Type B pancreatic cell (in vitro differentiated cells): Measurements from ENCODE around the gene DGCR6L. TPM values are rescaled to one million over a fixed set of nuclear protein-coding genes. Genes with fewer than 3 reads are reported as not detected.
"Not testable (repeated sequence)": the region's sequence is repeated elsewhere in the genome, so short reads cannot be mapped to it uniquely, and the experiment has no call there.

ENCODE experiments used
- DNase-seq: peaks from one replicate; pipeline ENCODE4 v3.0.0; 2021; ENCODE audit warnings: mixed read lengths; ENCODE audit not compliant: unreplicated experiment; ENCODE audit errors: extremely low spot score
- H3K27ac Mint-ChIP-seq: 2 replicates; pipeline ENCODE4 v1.8.0; 2021; ENCODE audit warnings: mild to moderate bottlenecking, mixed read lengths
- H3K27me3 Mint-ChIP-seq: 2 replicates; pipeline ENCODE4 v1.8.0; 2021; ENCODE audit warnings: mixed read lengths
- H3K36me3 Mint-ChIP-seq: 2 replicates; pipeline ENCODE4 v1.8.0; 2021; ENCODE audit warnings: mixed read lengths
- H3K4me1 Mint-ChIP-seq: one replicate; pipeline ENCODE4 v1.8.0; 2021; ENCODE audit warnings: mixed read lengths; ENCODE audit not compliant: unreplicated experiment
- H3K4me3 Mint-ChIP-seq: 2 replicates; pipeline ENCODE4 v1.8.0; 2021; ENCODE audit warnings: mild to moderate bottlenecking, mixed read lengths
- H3K9me3 Mint-ChIP-seq: 2 replicates; pipeline ENCODE4 v1.8.0; 2021; ENCODE audit warnings: mixed read lengths
- CTCF ChIP-seq: fragments of 200-600 bp; sonication (generic); conservative IDR thresholded peaks from 2 replicates; pipeline ENCODE4 v1.5.0; 2021; ENCODE audit warnings: antibody characterized with exemption, mild to moderate bottlenecking
- total RNA-seq: library from RNA; stranded (reverse); gene quantifications from 2 replicates; pipeline ENCODE4 v1.2.1, GENCODE V29; 2021; ENCODE audit warnings: low replicate concordance

The DGCR6L gene
- total RNA-seq, 1 donor from 2014 or later, result 46.6 TPM

DNA sequence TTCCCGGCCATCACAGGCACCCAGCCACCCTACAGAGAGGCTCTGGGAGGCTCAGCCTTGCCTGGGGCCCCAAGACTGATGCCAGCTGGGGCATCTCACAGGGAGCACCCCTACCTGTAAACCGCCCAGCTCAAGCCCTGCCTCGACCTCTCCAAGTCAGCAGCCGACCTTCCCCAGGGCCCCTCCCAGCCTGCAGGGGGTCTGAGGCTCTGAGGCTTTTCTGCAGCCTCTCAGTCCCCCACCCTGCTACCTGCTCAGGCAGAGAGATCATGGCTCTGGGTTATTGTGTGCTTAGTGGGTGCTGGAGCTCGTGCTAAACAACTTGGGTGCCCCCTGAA is 28.6 kb downstream of the DGCR6L start:
- no peak for TF ChIP-seq CTCF
- H3K9me3 Mint-ChIP-seq, result no peaks in the 10 kb centered on the region
- H3K27ac Mint-ChIP-seq, result no peak overlapping the region

DNA sequence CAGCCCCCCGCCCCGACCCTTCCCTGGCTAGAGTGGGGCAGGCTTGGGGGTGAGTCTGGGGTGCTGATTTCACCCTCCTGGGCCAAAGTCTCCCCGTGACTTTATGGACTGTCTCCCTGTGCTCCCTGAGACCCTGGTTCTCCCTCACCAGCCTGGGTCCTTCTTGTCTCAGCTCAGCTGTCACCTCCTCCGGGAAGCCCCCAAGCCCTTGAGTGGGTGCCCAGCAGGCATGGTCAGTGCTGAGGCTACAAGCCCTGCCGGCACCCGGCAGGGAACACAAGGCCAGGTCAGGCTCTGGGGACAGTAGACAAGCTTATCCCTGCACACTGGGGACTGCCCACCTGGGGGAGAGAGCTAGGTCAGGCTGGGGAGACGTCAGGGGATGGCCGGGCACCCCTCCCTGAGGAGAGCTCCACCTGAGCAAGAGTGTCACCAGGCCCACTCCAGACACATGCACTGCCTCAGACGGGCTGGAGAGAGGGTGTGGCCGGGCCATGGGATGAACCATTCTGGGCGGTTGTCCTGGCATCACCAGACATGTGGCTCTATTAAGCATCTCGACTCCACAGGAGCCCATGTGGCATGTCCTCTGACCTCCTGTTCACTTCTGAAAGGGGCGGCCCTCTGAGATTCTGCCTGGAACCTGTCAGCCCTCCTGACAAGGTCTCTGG is 29.1 kb downstream of the DGCR6L start:
- Mint-ChIP-seq H3K4me1 (peaks cover 6% of the 10 kb centered on the region), H3K9me3 (no peaks in the 10 kb centered on the region), H3K4me3 (no peak overlapping the region), H3K27me3 (peaks cover 14% of the 10 kb centered on the region), H3K36me3 (no peaks in the 10 kb centered on the region), H3K27ac (no peak overlapping the region)
- no peak for DNase-seq
- TF ChIP-seq CTCF, result no peak

More for the DNA sequence above, 28.6 kb downstream of the DGCR6L start:
- Mint-ChIP-seq H3K4me1 (peaks cover 6% of the 10 kb centered on the region), H3K27me3 (peaks cover 14% of the 10 kb centered on the region), H3K4me3 (no peak overlapping the region), H3K36me3 (no peaks in the 10 kb centered on the region)
- DNase-seq, result no peak

- H3K27ac Mint-ChIP-seq, result no peak overlapping the region
- peaks cover 10% of the 10 kb centered on the region for H3K27me3 Mint-ChIP-seq
Observed at GRCh38 chr22:20290045-20290392, 29.8 kb downstream of the DGCR6L start.

GRCh38 chr22:20289182-20290044 is 30.4 kb downstream of the DGCR6L start:
- H3K27ac Mint-ChIP-seq, DNase-seq, H3K4me3 Mint-ChIP-seq, H3K4me1 Mint-ChIP-seq, H3K36me3 Mint-ChIP-seq, H3K9me3 Mint-ChIP-seq: not testable (repeated sequence)
- peaks cover 10% of the 10 kb centered on the region for H3K27me3 Mint-ChIP-seq

More at GRCh38 chr22:20290045-20290392, 29.8 kb downstream of the DGCR6L start:
- peaks cover 6% of the 10 kb centered on the region for H3K4me1 Mint-ChIP-seq
- no peak for TF ChIP-seq CTCF
- no peaks in the 10 kb centered on the region for H3K9me3 Mint-ChIP-seq
- H3K4me3 Mint-ChIP-seq, result no peak overlapping the region
- DNase-seq, result no peak
- H3K36me3 Mint-ChIP-seq, result no peaks in the 10 kb centered on the region

DNA sequence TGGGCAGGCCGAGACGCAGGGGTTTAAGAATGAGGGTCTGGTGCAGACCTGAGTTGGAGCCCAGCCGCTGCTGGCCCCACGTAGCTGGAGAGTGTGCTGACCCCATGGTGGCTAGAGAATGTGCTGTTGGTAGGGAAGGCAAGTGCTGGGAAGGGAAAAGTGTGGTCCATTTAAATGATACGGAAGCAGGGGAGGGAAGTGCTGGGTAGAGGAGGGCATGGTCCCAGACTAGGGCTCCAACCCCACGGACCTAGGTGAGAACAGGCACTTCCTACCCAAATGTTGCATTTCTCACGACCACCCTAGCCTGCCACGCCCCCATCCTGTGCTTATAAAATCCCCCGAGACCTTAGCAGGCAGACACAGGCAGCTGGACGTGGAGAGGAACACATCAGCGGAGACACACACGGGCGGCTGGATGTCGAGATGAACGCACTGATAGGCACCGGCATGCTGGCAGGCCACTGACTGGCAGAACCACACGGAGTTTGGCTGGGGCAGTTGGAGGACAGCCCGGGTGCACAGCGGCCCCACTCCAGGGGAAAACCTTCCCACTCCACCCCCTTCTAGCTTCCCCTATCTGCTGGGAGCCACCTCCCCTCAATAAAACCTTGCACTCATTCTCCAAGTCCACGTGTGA is 33.0 kb downstream of the DGCR6L start:
- H3K36me3 Mint-ChIP-seq, DNase-seq, H3K4me3 Mint-ChIP-seq, H3K9me3 Mint-ChIP-seq, H3K27ac Mint-ChIP-seq, H3K27me3 Mint-ChIP-seq, H3K4me1 Mint-ChIP-seq: not testable (repeated sequence)

DNA sequence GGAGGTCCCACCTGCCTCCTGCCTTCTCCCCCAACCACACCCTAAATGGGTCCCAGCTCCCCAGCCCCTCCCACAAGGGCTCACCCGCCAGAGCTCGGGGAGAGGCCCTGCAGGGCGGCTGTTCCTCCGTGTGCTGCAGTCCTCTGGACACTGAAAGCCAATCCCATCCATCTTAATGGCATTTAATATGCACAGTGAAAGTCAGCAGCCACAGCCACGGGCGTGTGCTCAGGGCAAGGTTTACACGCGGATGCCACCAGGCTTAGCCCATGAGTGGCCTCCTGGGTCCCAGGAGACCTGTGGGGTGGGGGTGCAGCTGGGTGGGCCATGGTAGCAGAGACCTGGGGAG is 33.6 kb downstream of the DGCR6L start:
- not testable (repeated sequence) for H3K4me3 Mint-ChIP-seq, H3K27me3 Mint-ChIP-seq, H3K9me3 Mint-ChIP-seq, H3K4me1 Mint-ChIP-seq, H3K27ac Mint-ChIP-seq, DNase-seq, H3K36me3 Mint-ChIP-seq
